OCI-LY3 (cell line): ENCODE measurements around the gene DIP2C.

ENCODE experiments used
- EZH2phosphoT487 ChIP-seq: fragments of 200-600 bp; shearing (Covaris generic); IDR thresholded peaks from 2 replicates; pipeline ENCODE4 v1.6.1; 2018; ENCODE audit warnings: antibody characterized with exemption, mixed run types, low read depth
- TF ChIP-seq, protein P1 (sequence below): fragments of 200-600, 300-600 bp; sonication (generic); IDR thresholded peaks from 2 replicates; pipeline ENCODE4 v1.5.1; 2014; ENCODE audit warnings: antibody characterized with exemption, low read length, low read depth

DNA sequence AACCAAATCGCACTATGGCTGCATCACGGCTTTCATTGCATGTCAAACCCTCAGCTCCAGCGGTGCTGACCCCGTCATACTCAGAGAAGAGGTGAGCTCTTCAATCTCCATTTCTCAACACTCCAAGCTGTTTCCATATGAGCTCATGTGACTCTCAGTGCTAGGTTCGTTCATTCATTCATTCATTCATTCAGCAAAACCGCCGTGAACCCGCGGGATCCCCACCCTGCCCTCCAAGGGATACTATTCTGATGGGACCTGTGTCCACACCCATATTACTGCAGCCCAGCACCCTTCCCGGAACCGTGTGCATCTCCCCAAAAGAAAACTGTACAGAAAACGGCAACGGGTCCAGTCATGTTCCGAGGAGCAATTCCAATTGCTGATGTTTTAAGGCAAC is 184.7 kb downstream of the DIP2C start:
- TF ChIP-seq, protein P1, sequence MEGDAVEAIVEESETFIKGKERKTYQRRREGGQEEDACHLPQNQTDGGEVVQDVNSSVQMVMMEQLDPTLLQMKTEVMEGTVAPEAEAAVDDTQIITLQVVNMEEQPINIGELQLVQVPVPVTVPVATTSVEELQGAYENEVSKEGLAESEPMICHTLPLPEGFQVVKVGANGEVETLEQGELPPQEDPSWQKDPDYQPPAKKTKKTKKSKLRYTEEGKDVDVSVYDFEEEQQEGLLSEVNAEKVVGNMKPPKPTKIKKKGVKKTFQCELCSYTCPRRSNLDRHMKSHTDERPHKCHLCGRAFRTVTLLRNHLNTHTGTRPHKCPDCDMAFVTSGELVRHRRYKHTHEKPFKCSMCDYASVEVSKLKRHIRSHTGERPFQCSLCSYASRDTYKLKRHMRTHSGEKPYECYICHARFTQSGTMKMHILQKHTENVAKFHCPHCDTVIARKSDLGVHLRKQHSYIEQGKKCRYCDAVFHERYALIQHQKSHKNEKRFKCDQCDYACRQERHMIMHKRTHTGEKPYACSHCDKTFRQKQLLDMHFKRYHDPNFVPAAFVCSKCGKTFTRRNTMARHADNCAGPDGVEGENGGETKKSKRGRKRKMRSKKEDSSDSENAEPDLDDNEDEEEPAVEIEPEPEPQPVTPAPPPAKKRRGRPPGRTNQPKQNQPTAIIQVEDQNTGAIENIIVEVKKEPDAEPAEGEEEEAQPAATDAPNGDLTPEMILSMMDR, result no peak
- TF ChIP-seq EZH2phosphoT487, result no peak
